HepG2 (cell line): Measurements from ENCODE around the gene ACACA. TPM values are rescaled to one million over a fixed set of nuclear protein-coding genes. Genes with fewer than 3 reads are reported as not detected.

Source experiments
- ATAC-seq: fragments of 200-7000 bp; cut with Tn5 transposase; 3 replicates; pipeline ENCODE4 v1.9.1; 2020; ENCODE audit warnings: mild to moderate bottlenecking, moderate library complexity
- BruUV-seq: library from RNA; stranded (reverse); fragments of 400-500 nt; replicated peaks from 2 replicates; lab custom pipeline; 2021; lab: Mats Ljungman, UMichigan
- CTCF ChIA-PET: fragments of 300-600 bp; formaldehyde crosslinking; extraction: SDS; loops from one replicate; lab custom pipeline; 2021; ENCODE audit warnings: low total read pairs, inconsistent platforms, low intra/inter-chr PET ratio; lab: Yijun Ruan, JAX
- POLR2A ChIA-PET: fragments of 350-600 bp; sonication (Branson Sonifier 250); formaldehyde crosslinking; loops from one replicate; lab custom pipeline; 2020; ENCODE audit warnings: antibody characterized with exemption, inconsistent platforms; lab: Yijun Ruan, JAX
- DNase-seq: peaks from one replicate; pipeline ENCODE4 v3.0.0-alpha.2; 2015; ENCODE audit warnings: low spot score
- FAIRE-seq: peaks from 3 replicates; lab custom pipeline; 2011; peaks lifted over from hg19 to GRCh38; lab: Jason Lieb, UNC
- H2AFZ ChIP-seq: one replicate; pipeline ENCODE4 v1.6.1; 2011; ENCODE audit warnings: low read length, inconsistent platforms
- H3K27ac ChIP-seq: fragments of 300-600 bp; 3 replicates; pipeline ENCODE4 v1.8.0; 2011; ENCODE audit warnings: mixed run types, mild to moderate bottlenecking, mixed read lengths, low read length, inconsistent platforms; ENCODE audit not compliant: insufficient read depth; ENCODE audit errors: extremely low read length
- H3K27me3 ChIP-seq, 2 experiments: fragments of 200-600 bp in 1 of 2; 2 replicates in 1 of 2; 3 replicates in 1 of 2; pipeline versions ENCODE4 v1.6.0 to v1.8.0; 2011; ENCODE audit warnings: low read length in 2 of 2, mild to moderate bottlenecking in 2 of 2, moderate library complexity in 2 of 2, inconsistent platforms in 1 of 2; ENCODE audit not compliant: insufficient read depth in 2 of 2, control insufficient read depth in 1 of 2
- H3K36me3 ChIP-seq, 2 experiments: fragments of 200-600 bp in 1 of 2; replicated peaks in 1 of 2; 2 replicates in 1 of 2; 3 replicates in 1 of 2; pipeline versions ENCODE4 v1.5.1 to v1.8.0; 2011; ENCODE audit warnings: low read length in 2 of 2, inconsistent platforms in 1 of 2; ENCODE audit not compliant: insufficient read depth in 2 of 2, control insufficient read depth in 1 of 2
- H3K4me1 ChIP-seq: 2 replicates; pipeline ENCODE4 v1.5.1; 2012; ENCODE audit warnings: low read length, inconsistent platforms; ENCODE audit not compliant: insufficient read depth
- H3K4me2 ChIP-seq: 2 replicates; pipeline ENCODE4 v1.6.0; 2011; ENCODE audit warnings: low read depth, low read length, inconsistent platforms
- H3K4me3 ChIP-seq, 3 experiments: fragments of 200-600 bp in 1 of 3; sonication (generic), shearing (Covaris generic) in 1 of 3; replicated peaks in 1 of 3; 2 replicates each; pipeline ENCODE4 v1.5.1; 2011 to 2016; ENCODE audit warnings: low read length in 3 of 3, inconsistent platforms in 2 of 3, low read depth in 2 of 3, mild to moderate bottlenecking in 2 of 3, control low read depth in 1 of 3, mixed read lengths in 1 of 3; ENCODE audit not compliant: insufficient read depth in 1 of 3
- H3K79me2 ChIP-seq: one replicate; pipeline ENCODE4 v1.6.1; 2011; ENCODE audit warnings: low read length, inconsistent platforms; ENCODE audit not compliant: insufficient read depth
- H3K9ac ChIP-seq: 2 replicates; pipeline ENCODE4 v1.6.0; 2011; ENCODE audit warnings: mild to moderate bottlenecking, low read depth, low read length, inconsistent platforms; ENCODE audit not compliant: insufficient read depth
- H3K9me3 ChIP-seq: 2 replicates; pipeline ENCODE4 v1.5.1; 2012; ENCODE audit warnings: mild to moderate bottlenecking, low read length
- H4K20me1 ChIP-seq: 2 replicates; pipeline ENCODE4 v1.6.0; 2011; ENCODE audit warnings: inconsistent platforms, mild to moderate bottlenecking, low read length, moderate library complexity; ENCODE audit not compliant: insufficient read depth
- FOXK1 ChIP-seq: sonication (generic); formaldehyde crosslinking; IDR thresholded peaks from 2 replicates; pipeline ENCODE4 v1.4.0; 2020; ENCODE audit warnings: low read depth, missing genetic modification reagents, borderline replicate concordance
- HMGXB3 ChIP-seq: sonication (generic); formaldehyde crosslinking; IDR thresholded peaks from 2 replicates; pipeline ENCODE4 v1.4.0; 2020; ENCODE audit warnings: missing genetic modification reagents, borderline replicate concordance
- TBP ChIP-seq: sonication (generic); formaldehyde crosslinking; IDR thresholded peaks from 2 replicates; pipeline ENCODE4 v1.5.0; 2020; ENCODE audit warnings: missing genetic modification reagents
- TBX2 ChIP-seq: sonication (generic); formaldehyde crosslinking; IDR thresholded peaks from 2 replicates; pipeline ENCODE4 v1.5.0; 2020; ENCODE audit warnings: missing genetic modification reagents, mild to moderate bottlenecking, borderline replicate concordance
- ZNF501 ChIP-seq: sonication (generic); formaldehyde crosslinking; IDR thresholded peaks from 2 replicates; pipeline ENCODE4 v1.5.1; 2020; ENCODE audit warnings: mild to moderate bottlenecking, moderate library complexity, missing genetic modification reagents
- WGBS: methylation state at CpG from one replicate; pipeline ENCODE4 v1.1.6; 2017; ENCODE audit warnings: low lambda C conversion rate; 5-methylcytosine and 5-hydroxymethylcytosine counted together
- in situ Hi-C: cut with HindIII; loops from 2 replicates; pipeline ENCODE4 v1.10.0; 2017; ENCODE audit warnings: low pct_unique_long_range_greater_than_20kb; ENCODE audit not compliant: extremely low pct_ligation_motif_present
- intact Hi-C: fragments of 100-400 bp; cut with micrococcal nuclease; formaldehyde crosslinking; loops from one replicate; pipeline ENCODE4 v1.10.0; 2022; ENCODE audit not compliant: unreplicated experiment
- polyA plus RNA-seq, 8 experiments: library from polyadenylated mRNA; depleted of rRNA in 3 of 8; stranded (reverse) in 7 of 8; unstranded in 1 of 8; fragments of >200 nt; fragmentation: Illumina TruSeq in 4 of 8; extraction: Trizol in 4 of 8; gene quantifications; 2 replicates each; pipeline versions ENCODE4 v1.2.1 to v1.2.3, GENCODE V29; 2011 to 2016; ENCODE audit warnings: low read depth in 4 of 8, missing spikeins in 1 of 8, mixed read lengths in 1 of 8; ENCODE audit not compliant: insufficient read depth in 1 of 8
- total RNA-seq, 5 experiments: library from RNA; depleted of rRNA; stranded (reverse); fragments of >200 nt; fragmentation: Illumina TruSeq; extraction: Trizol; gene quantifications; 2 replicates each; pipeline ENCODE4 v1.2.3, GENCODE V29; 2016; ENCODE audit warnings: low read depth in 1 of 5

ACACA gene
- total and polyA plus RNA-seq, 2 of the 13 experiments (the other 11 are each of a cell fraction or from before 2014, with no cell fraction given): 39.2 to 47.2 TPM

GRCh38 chr17:37050920-37051319, 355.7 kb downstream of the ACACA start (continued):
- TF ChIP-seq HMGXB3 (CRISPR knock-in tag) (no peak), ZNF501 (CRISPR knock-in tag) (no peak), TBP (no peak)

GRCh38 chr17:37048811-37049210, 357.8 kb downstream of the ACACA start:
- H2AFZ ChIP-seq: no peak overlapping the region
- H3K79me2 ChIP-seq: no peaks in the 10 kb centered on the region
- ATAC-seq: no peak
- 92% methylated on average over 5 of the region's 5 CpGs for WGBS
- peaks cover 24% of the 10 kb centered on the region for H3K4me1 ChIP-seq
- H3K4me2 ChIP-seq: no peak overlapping the region
- POLR2A ChIA-PET: no interaction called here
- CTCF ChIA-PET: interaction anchor here (1.1 kb wide), 1 partner anchor 157 kb away, joined by 3 read pairs; no protein-coding TSS in a partner anchor
- TF ChIP-seq FOXK1 (CRISPR knock-in tag) (no peak), TBX2 (no peak)
- in situ Hi-C loops: loop anchor here (10.0 kb wide), 1 partner anchor 154 kb away; no protein-coding TSS in a partner anchor
- no peak overlapping the region for H3K9ac ChIP-seq
- BruUV-seq: no TSS peak
- H3K9me3 ChIP-seq: no peaks in the 10 kb centered on the region
- H3K27me3 ChIP-seq: no peaks in the 10 kb centered on the region
- H4K20me1 ChIP-seq: no peaks in the 10 kb centered on the region
- peaks cover 6 to 29% of the 10 kb centered on the region in 2 experiments; a peak in 3 of 5 replicates for H3K36me3 ChIP-seq
- H3K27ac ChIP-seq: no peak overlapping the region
- no peak for DNase-seq
- no peak for FAIRE-seq
- intact Hi-C loops: loop anchor here (10.0 kb wide), 1 partner anchor 94 kb away; no protein-coding TSS in a partner anchor
- no peak overlapping the region for H3K4me3 ChIP-seq
